ENCODE measurements around the gene JARID2.
A peak's percentile ranks its signal among the peaks of the same experiment; 100 is the strongest.

The JARID2 gene

DNA sequence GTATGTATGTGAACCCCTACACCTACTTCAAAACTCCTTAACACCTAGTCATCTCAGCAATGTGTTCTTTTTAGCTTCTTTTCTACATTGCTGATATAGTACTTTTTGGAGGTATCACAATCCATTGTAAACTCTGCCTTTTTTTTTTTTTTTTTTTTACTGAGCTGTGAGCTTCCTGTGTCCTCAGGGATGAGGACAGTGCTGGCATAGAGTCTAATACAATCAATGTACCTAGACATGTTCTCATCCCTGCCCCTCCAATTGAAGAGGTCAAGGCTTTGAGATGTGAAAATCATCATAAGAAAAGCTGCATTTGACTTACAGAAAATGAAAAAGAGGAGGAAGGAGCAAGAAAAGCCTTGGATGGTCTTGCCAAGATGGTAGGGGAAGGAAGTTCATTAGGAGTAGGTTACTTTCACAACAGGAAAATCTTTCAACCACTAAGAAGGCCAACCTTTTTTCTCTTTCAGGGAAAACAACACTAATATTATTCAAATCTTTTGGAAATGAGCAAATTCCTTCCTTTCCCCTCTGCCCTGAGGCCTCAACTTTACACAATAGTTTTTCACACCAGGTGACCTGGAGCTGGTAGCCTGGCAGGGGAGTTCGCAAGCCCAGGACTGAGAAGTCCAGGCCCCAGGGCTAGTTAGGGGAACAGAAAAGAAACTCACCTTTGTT lies 2.8 kb upstream of the JARID2 start:
- no peaks in the 10 kb centered on the region for H3K9me3 Mint-ChIP-seq (ENCODE audit: low read depth)
- H3K4me3 Mint-ChIP-seq = no peak overlapping the region
- no peaks in the 10 kb centered on the region for H3K36me3 Mint-ChIP-seq
- H3K27ac Mint-ChIP-seq = no peak overlapping the region
- peaks cover 7% of the 10 kb centered on the region for H3K4me1 Mint-ChIP-seq (ENCODE audit: low read depth)
- H3K27me3 Mint-ChIP-seq = no peaks in the 10 kb centered on the region

- peak overlapping the region; percentile 77 for H3K27ac Mint-ChIP-seq
- H3K27me3 Mint-ChIP-seq = no peaks in the 10 kb centered on the region
- no peaks in the 10 kb centered on the region for H3K36me3 Mint-ChIP-seq
- H3K9me3 Mint-ChIP-seq (ENCODE audit: low read depth) = no peaks in the 10 kb centered on the region
- H3K4me1 Mint-ChIP-seq (ENCODE audit: low read depth) = peaks cover 9% of the 10 kb centered on the region
- peak overlapping the region; percentile 81 for H3K4me3 Mint-ChIP-seq
These were observed 1.8 kb upstream of the JARID2 start for GRCh38 chr6:15243910-15244619.

DNA sequence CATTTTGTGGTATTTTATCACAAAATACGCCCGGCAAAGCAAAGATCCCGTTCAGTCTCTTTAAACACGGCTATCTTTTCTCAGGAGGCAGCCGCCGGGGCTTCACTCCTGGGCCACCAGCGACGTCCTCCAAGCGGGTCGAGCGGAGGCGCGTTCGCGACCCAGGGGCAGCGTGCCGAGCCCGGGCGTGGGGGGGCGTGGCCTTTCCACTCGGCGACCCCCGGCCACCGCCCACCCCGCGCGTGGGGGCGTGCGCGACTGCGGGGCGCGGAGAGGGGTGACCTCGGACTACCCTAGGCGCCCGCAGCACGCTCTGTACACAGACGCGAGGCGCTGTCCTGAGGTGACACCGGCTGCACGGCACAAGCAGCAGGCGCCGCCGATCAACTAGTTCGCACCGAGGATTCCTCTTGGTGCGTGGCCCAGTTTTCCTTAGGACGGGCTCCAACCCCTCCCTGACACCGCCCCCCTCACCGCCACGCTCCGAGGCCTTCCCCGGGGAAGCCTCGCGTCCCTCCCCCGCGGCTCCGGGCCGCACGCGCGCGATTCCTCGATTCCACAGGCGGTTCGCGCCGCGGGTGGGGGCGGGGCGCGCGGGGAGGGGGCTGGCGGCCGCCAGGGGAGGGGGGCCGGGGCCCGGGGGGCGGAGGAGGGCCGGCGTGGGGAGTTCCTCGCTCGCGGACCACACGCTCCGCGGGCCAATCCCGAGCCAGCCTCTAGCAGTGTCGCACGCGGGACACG lies 1.1 kb upstream of the JARID2 start:
- Mint-ChIP-seq H3K27me3 (no peaks in the 10 kb centered on the region), H3K4me3 (peak overlapping the region; percentile 99), H3K4me1 (ENCODE audit: low read depth) (peaks cover 16% of the 10 kb centered on the region), H3K9me3 (ENCODE audit: low read depth) (no peaks in the 10 kb centered on the region), H3K27ac (peak overlapping the region; percentile 98), H3K36me3 (no peaks in the 10 kb centered on the region)

- no peaks in the 10 kb centered on the region for H3K36me3 Mint-ChIP-seq
- H3K27ac Mint-ChIP-seq = peak overlapping the region; percentile 98
- H3K9me3 Mint-ChIP-seq (ENCODE audit: low read depth) = no peaks in the 10 kb centered on the region
- H3K4me1 Mint-ChIP-seq (ENCODE audit: low read depth) = peaks cover 30% of the 10 kb centered on the region
- H3K4me3 Mint-ChIP-seq = peak overlapping the region; percentile 99
- no peaks in the 10 kb centered on the region for H3K27me3 Mint-ChIP-seq
These were observed 372 bp downstream of the JARID2 start for GRCh38 chr6:15246217-15246665.

DNA sequence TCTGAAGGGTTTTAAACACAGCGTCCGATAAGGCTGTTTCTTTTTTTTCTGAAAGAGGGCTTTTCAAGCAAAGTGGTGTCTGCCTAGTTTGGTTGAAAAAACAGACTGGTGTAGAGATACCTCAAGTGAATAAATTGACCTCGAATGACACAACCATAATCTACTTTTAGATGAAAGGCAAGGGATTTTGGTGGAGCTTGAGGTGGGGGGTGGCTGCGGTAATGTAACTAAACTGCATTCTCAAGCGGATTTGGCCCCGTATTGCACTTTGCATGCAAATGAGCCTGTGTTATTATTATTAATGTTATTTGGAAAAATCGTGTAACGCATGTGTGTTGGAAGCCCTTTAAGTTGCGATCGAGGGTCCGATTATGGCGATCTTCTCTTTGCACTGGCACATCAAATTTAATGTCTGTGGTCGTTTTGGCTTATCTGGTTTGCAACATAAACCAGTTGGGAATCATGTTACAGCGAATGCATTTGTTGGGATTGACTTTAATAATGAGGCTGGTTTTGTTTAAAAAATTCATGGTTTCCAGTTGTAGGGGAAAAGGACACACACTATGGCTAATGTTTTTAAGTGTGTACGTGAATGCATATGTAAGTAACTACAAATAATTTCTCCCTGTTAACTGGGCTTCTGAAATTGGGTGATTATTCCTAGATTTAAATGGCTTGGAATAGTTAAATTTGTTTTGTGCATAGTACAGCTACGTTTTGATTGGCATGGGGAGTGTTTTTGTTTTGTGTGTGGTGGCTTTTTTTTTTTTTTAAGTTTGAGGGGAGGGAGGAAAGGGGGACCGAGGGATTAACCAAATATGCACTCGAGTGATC lies 1.0 kb downstream of the JARID2 start:
- Mint-ChIP-seq H3K27ac (peak overlapping the region; percentile 98), H3K36me3 (no peaks in the 10 kb centered on the region), H3K4me3 (peak overlapping the region; percentile 99), H3K27me3 (no peaks in the 10 kb centered on the region), H3K4me1 (ENCODE audit: low read depth) (peaks cover 37% of the 10 kb centered on the region), H3K9me3 (ENCODE audit: low read depth) (no peaks in the 10 kb centered on the region)

DNA sequence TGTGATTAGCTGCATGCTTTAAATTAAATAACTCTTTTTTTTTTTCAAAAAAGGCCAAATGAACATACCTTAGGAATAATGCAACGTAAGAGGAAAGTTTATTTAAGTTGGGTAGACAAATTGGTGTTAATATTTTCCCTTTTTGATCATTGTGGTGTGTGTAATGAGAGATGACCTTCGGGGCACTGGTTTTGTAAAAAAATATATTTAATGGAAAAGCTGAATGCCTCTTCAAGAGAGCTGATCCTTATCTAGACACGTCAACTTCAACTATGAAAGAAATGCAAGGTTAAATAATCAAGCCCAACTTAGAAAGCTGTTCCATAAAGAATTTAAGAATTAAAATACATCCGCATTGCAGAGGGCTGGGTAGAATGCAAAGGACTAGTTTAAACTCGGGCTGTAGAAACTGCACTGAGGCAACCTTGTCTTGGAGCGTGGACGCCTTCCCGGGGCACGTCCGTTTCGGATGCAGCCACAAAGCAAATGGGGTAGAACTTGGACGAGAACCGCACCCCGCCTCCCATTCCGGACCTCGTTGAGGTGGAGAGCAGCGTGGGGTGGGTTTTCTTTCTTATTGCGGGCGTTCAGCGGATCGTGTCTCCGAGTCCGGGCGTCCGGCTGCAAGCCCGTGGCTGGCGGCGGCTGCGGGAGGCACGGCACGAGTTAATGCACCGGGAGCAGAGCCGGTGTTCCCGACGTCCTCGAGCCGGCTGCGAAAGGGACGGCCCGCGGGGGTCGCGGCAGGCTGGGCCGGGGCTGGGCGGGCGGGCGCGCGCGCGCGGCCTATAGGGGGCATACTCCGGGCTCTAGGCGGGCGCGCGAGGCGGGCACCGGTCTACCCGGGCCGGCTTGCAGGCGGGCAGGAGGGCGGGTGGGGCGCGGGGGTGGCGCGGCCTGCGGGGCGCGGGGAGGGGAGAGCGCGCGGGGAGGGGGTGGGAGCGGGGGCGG lies 1.9 kb downstream of the JARID2 start:
- Mint-ChIP-seq H3K4me3 (peak overlapping the region; percentile 99), H3K27me3 (no peaks in the 10 kb centered on the region), H3K36me3 (no peaks in the 10 kb centered on the region), H3K27ac (peak overlapping the region; percentile 98), H3K9me3 (ENCODE audit: low read depth) (no peaks in the 10 kb centered on the region), H3K4me1 (ENCODE audit: low read depth) (peaks cover 46% of the 10 kb centered on the region)

- H3K4me1 Mint-ChIP-seq (ENCODE audit: low read depth) = peaks cover 53% of the 10 kb centered on the region
- H3K9me3 Mint-ChIP-seq (ENCODE audit: low read depth) = no peaks in the 10 kb centered on the region
- H3K36me3 Mint-ChIP-seq = peaks cover 4% of the 10 kb centered on the region
- no peaks in the 10 kb centered on the region for H3K27me3 Mint-ChIP-seq
- peak overlapping the region; percentile 99 for H3K4me3 Mint-ChIP-seq
- H3K27ac Mint-ChIP-seq = peak overlapping the region; percentile 98
These were observed 2.8 kb downstream of the JARID2 start for GRCh38 chr6:15248451-15249370.

DNA sequence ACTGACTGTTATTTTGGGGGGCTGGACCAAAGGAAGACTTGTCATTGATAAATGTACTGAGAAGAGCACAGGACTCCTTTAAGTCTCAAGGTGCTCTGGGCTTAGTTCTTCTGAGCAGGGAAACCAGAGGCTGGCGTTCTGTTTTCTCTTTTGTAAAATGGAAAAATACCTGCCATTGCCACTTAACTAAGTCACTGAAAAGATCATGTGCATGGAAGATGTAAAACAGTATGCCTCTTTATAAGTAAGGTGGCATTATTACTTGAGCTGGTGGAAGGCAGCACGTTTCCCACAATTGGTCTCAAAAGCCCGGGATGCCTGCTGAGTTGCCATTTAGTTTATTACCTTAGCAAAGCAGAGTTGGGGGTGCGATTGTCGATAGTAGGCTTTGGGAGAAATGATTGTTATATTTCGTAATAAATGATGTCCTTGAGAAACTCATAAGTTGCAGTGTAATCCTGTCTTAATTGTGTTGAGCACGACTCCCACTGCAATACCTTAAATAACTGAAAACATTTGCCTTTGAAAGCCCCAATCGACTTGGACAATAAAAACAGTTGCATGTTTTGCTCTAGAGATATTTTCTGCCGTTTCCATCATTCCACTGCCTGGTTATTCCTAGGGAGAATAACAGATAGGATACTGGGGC lies 3.6 kb downstream of the JARID2 start:
- H3K4me1 Mint-ChIP-seq (ENCODE audit: low read depth) = peaks cover 56% of the 10 kb centered on the region
- peak overlapping the region; percentile 99 for H3K4me3 Mint-ChIP-seq
- H3K9me3 Mint-ChIP-seq (ENCODE audit: low read depth) = no peaks in the 10 kb centered on the region
- no peaks in the 10 kb centered on the region for H3K27me3 Mint-ChIP-seq
- H3K36me3 Mint-ChIP-seq = peaks cover 9% of the 10 kb centered on the region
- peak overlapping the region; percentile 98 for H3K27ac Mint-ChIP-seq

GRCh38 chr6:15250187-15251168 lies 4.6 kb downstream of the JARID2 start:
- Mint-ChIP-seq H3K36me3 (peaks cover 9% of the 10 kb centered on the region), H3K27ac (peak overlapping the region; percentile 98), H3K4me1 (ENCODE audit: low read depth) (peaks cover 64% of the 10 kb centered on the region)

DNA sequence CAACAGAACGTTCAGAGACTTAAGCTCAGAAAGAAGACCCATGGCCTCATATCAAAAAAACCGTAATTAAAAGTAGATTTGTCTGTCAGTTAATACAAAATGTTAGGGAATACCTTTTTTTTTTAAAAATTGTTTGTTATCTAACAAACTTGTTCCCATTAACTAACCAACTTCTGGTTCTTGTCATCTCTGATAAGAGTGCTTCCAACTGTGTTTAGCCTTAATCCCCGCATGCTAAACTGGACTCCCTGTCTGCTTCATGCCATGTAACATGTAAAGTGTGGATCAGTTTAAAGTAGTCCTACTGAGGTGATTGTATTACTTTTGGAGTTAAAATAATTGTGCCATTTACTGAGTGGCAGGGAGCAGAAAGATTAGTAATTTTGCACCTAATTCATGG lies 6.3 kb downstream of the JARID2 start:
- peak overlapping the region; percentile 79 for H3K27ac Mint-ChIP-seq
- H3K27me3 Mint-ChIP-seq = no peaks in the 10 kb centered on the region
- H3K4me1 Mint-ChIP-seq (ENCODE audit: low read depth) = peaks cover 82% of the 10 kb centered on the region
- peaks cover 11% of the 10 kb centered on the region for H3K36me3 Mint-ChIP-seq
- H3K9me3 Mint-ChIP-seq (ENCODE audit: low read depth) = no peaks in the 10 kb centered on the region
- peak overlapping the region; percentile 68 for H3K4me3 Mint-ChIP-seq

More at GRCh38 chr6:15250187-15251168, 4.6 kb downstream of the JARID2 start:
- Mint-ChIP-seq H3K9me3 (ENCODE audit: low read depth) (no peaks in the 10 kb centered on the region), H3K27me3 (no peaks in the 10 kb centered on the region), H3K4me3 (peak overlapping the region; percentile 99)

GRCh38 chr6:15253203-15254022 lies 7.5 kb downstream of the JARID2 start:
- Mint-ChIP-seq H3K36me3 (peaks cover 14% of the 10 kb centered on the region), H3K27me3 (no peaks in the 10 kb centered on the region), H3K9me3 (ENCODE audit: low read depth) (no peaks in the 10 kb centered on the region), H3K27ac (peak overlapping the region; percentile 79), H3K4me1 (ENCODE audit: low read depth) (peaks cover 93% of the 10 kb centered on the region), H3K4me3 (peak overlapping the region; percentile 68)

All from activated naive CD8-positive, alpha-beta T cell (primary cell).